HG02981 (cell line): ENCODE measurements around the gene HOXA13.

Experiments used
- ATAC-seq: cut with Tn5 transposase; IDR thresholded peaks from one replicate; pipeline ENCODE4 v1.9.1; 2021; ENCODE audit warnings: mild to moderate bottlenecking, moderate library complexity; ENCODE audit not compliant: unreplicated experiment

HOXA13 gene

GRCh38 chr7:27193335-27194001 lies 6.4 kb downstream of the HOXA13 start:
- ATAC-seq, result no peak

DNA sequence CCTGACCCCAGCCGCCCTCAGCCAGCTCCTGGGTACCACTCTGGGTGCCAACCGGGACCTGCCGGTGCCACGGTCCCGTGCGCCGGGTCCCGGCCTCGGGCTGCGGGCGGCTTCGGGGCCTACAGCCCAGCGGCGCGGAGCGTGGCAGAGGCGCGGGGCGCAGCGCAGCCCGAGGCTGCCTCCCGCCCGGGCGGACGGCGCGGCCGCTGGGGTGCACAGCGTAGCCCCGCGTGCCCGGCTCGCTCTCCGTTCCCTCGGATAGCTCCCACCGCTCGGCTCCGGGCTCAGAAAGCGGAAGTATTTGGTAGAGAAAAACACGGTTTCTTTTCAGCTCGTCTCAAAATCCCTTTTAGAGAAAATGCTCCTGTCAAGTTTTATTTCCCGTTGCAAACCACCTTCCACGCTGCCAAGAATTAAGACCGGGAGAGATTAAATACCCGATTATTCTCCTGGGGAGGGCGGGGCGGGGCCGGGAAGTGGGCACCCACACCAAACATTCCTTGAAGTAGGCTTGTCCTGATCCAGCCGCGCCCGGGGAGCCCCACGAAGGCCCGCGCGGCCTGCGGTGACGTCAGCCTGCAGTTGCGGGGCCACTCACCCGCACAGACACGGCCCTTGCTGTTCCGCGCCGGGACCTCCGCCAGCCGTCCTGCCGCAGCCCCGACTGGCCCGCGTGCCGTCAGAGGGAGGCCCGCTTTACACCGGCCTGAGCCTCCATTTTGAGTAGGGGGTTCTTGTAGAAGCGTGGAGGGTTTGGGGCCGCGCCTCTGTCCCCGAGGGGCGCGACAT lies 7.2 kb downstream of the HOXA13 start:
- ATAC-seq, result no peak

GRCh38 chr7:27191833-27192545 lies 7.9 kb downstream of the HOXA13 start:
- no peak for ATAC-seq

DNA sequence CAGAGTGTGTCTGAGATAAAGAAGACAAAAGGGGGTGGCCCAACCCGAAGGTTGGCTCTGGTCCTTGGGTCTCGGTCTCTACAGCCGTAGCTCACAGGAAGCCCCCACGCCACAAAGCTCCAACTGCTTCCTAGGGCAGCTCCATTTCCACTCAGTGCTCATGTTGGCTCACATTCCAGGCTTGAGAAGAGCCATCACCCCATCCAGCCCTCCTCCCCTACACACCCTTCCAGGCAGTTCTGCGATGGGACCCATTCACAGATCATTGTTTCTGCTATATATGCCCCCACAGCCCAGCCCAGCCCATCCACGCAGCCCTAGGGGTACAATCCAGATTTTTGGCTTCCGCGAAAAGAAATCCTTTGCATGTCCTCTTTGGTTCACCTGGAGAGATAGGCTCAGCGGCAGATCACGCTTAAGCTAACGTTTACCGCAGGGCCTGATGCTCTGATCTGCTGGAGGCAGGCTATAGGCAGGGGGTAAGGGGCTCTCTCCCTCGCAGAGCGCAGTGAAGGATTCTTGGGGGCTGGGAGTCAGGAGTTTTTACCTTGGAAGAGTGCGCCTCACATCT lies 8.6 kb downstream of the HOXA13 start:
- no peak for ATAC-seq

DNA sequence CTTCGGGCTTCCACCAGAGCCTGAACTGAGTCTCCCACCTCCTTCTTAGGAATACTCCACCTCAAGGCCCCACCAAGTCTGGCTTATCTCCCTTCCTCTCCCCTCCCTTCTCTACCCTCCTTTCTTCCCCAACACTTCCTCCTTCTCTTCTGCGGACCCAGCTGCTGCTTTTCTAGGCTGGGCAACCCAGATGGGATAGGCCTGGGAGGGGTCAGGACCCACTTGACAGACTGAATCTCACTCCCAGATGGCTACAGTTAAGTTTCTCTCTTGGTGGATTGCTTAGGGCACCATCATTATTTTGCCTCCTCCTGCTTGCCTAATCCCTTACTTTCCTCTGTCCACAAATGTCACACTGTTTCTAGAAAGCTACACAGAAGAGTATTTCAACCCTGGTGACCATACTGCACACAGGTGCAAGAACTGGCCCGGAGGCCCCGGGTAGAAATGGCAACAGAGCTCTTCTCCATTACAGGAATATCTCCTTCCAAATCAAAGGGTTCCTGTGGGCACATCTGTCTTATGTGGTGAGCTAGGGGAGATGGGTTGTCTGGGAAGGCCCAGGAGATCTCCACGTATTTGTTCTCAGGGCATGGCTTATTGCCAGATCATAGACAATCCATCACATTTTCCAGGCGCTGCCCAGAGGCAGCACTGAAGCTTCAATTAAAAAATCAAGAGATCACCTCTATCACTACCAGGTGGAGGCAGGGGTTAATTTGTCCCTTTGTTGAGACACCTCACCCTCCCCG lies 9.7 kb downstream of the HOXA13 start:
- no peak for ATAC-seq

GRCh38 chr7:27189295-27189996 lies 10.4 kb downstream of the HOXA13 start:
- ATAC-seq, result no peak

- no peak for ATAC-seq
These were observed 11.3 kb downstream of the HOXA13 start for GRCh38 chr7:27188386-27189294.

GRCh38 chr7:27187475-27188385 lies 12.2 kb downstream of the HOXA13 start:
- no peak for ATAC-seq

- ATAC-seq, result no peak
These were observed 13.0 kb downstream of the HOXA13 start for GRCh38 chr7:27186668-27187474.

DNA sequence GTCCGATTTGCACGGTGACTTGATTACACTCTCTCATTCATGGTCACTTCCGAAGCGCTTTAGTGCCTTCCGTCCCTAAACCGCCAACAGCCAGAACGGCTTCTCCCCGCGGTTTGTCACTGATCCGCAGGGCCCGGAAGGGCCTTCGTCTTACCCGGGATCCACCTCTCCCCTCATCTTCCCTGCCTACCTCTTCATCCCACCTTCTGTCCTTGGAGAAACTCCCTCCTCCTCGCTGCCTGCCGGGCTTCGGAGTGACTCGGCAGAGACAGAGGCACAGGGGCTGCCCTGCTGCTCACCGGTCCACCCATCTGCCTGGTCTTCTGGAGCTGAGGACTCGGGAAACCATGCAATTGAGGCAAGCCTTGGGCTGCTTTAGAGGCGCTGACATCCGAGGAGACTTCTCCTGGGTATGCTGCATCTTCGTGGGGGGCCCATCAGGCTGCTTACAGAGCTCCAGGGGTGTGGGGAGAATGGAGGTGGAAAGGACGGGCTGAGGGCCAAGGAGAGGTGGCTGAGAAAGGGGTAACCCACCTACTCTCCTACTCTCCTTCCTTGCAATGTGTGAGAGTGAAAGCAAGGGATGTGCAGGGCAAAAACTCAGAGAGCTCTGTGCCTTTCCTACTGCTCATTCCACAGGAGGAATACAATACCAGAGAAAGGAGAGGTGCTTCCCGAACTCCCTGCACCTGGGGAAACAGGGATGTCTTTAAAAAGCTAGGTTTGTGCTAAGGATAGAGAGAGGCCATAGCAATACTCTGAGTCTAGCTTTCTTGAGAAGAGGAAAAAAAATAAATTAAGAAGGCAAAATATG lies 13.8 kb downstream of the HOXA13 start:
- ATAC-seq, result no peak

DNA sequence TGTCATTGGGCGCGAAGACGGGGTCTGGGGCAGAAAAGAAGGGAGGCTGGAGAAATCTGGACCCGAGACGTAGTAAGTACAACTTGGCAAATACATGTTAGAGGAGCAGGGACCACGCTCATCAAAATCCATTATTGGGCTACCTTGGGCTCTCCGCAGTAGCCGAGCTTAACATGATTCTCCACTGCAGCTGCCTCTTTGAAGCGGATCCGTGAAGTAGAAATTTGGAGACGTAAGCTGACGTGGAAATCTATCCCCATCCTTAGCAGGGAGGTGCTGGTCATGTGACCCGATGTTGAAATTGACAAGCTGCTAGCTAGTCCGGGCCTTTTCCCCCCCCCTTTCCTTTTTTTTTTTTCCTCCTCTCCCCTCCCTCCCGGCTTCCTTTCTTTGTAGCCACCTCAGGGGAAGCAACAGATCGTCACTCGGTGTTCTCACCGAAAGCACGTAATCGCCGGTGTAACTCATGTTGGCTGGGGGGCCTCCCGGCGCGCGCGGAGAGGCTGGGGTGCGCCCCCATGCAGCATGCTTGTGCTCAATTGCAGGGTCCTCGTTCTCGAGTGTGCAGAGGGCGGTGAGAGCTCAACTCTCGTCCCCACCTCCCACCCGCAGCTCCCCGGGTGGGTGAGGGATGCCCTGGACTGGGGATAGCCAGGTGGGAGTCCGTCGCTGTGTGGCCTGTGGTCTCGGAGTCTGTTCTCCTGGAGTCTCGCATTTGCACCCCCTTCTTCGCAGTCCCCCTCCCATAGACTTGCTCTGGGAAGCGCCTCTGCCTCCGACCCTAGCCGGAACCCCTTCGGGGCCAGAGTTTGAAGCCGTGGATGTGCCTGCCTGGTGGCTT lies 14.7 kb downstream of the HOXA13 start, which contains the start of gene HOXA11:
Gene HOXA11, minus strand, starts transcription at position 220 of the 841 bp plus-strand sequence. Its CDS starts 88 bp downstream, at position 132.
- no peak for ATAC-seq

DNA sequence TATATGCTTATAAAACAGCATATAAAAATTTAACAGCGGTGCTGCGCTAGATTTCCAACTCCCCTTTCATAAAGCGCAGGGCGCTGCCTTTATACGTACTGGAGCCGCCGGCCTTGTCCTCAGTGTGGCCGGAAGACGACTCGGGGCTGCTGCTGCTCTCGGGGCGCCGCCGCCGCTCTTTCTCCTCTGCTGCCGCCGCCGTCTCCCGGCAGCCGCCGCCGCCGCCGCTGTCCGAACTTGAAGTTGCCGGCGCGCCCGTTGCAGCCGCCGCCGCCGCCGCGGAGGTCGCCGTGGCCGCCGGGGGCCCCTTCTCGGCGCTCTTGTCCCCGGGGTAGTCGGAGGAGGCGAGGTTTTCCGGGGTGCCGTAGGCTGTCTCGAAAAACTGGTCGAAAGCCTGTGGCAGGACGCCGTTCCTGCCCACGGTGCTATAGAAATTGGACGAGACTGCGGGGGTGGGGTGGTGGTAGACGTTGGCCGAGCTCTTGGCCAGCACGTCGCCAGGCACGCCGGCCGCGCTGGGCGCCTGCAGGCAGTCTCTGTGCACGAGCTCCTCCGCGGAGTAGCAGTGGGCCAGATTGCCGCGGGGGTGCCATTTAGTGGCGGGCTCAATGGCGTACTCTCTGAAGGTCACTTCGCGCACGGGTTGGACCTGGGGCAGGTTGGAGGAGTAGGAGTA lies 15.4 kb downstream of the HOXA13 start:
- no peak for ATAC-seq

DNA sequence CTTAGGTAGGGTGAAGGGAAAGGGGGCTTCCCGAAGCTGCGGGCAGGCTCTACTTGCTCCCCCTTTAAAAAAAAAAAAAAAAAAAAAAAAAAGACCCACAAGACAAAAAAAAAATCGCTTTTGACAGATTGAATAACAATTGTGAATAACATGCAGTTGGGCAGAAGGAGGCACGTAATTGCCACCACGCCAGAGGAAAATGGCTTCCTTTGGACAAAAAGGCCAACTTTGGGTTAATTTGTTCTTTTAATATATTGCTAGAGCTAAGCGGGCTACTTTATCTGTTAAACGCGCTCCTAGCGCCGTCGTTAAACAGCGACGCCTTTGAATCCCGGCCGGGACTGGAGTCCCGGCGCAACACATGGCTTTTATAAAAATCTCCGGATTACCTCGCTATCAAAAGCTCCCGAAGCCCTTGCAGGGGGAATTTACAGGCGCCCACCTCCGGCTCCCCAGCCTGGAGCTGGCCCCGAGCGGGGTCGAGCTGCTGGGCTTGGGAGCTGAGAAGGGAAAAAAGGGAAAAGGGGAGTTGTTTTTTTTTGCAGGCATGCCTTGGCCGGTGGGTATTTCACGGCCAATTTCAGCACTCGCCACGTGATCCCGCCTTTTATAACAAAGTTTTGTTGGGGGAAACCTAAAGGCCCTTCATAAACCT lies 16.1 kb downstream of the HOXA13 start:
- no peak for ATAC-seq
